ENCODE data around the gene SRCAP. TPM values are rescaled to one million over a fixed set of nuclear protein-coding genes. Genes with fewer than 3 reads are reported as not detected.

The SRCAP gene
- total RNA-seq, 2 donors from 2014 or later, result 41.4 to 44.9 TPM

GRCh38 chr16:30746638-30747175 lies 47.7 kb downstream of the SRCAP start:
- intact Hi-C loops (cut with DNase I), result loop anchor here in 1 of 2 donors (10.0 kb wide), 1 partner anchor 68 kb away; no protein-coding TSS in a partner anchor
- DNase-seq (ENCODE audit: low spot score), result no peak

- no peak for DNase-seq (ENCODE audit: low spot score)
- intact Hi-C loops (cut with DNase I), result loop anchor here in 1 of 2 donors (10.0 kb wide), 1 partner anchor 67 kb away; no protein-coding TSS in a partner anchor
Observed at GRCh38 chr16:30747331-30747730, 48.4 kb downstream of the SRCAP start.

GRCh38 chr16:30747799-30748633 lies 49.0 kb downstream of the SRCAP start, which contains the start of gene PHKG2:
TSS of gene PHKG2 (plus strand) at chr16:30748425. CDS start at chr16:30748821, 396 bp downstream.
- peak; percentile 100 for DNase-seq (ENCODE audit: low spot score)

GRCh38 chr16:30748634-30749445 lies 49.9 kb downstream of the SRCAP start:
- intact Hi-C loops (cut with DNase I), result loop anchor here in 1 of 2 donors (10.0 kb wide), 1 partner anchor 66 kb away; no protein-coding TSS in a partner anchor
- DNase-seq (ENCODE audit: low spot score), result peak; percentile 89

More at GRCh38 chr16:30747799-30748633, 49.0 kb downstream of the SRCAP start, which contains the start of gene PHKG2:
- intact Hi-C loops (cut with DNase I), result loop anchor here in 1 of 2 donors (10.0 kb wide), 1 partner anchor 67 kb away; no protein-coding TSS in a partner anchor

- intact Hi-C loops (cut with DNase I), result no loop called here
- DNase-seq (ENCODE audit: low spot score), result no peak
Observed at GRCh38 chr16:30750201-30750600, 51.2 kb downstream of the SRCAP start.

- intact Hi-C loops (cut with DNase I), result no loop called here
- DNase-seq (ENCODE audit: low spot score), result peak; percentile 81
Observed at GRCh38 chr16:30750876-30751465, 52.0 kb downstream of the SRCAP start.

- no peak for DNase-seq (ENCODE audit: low spot score)
- intact Hi-C loops (cut with DNase I), result no loop called here
Observed at GRCh38 chr16:30753596-30753995, 54.6 kb downstream of the SRCAP start.

- intact Hi-C loops (cut with DNase I), result no loop called here
- no peak for DNase-seq (ENCODE audit: low spot score)
Observed at GRCh38 chr16:30755955-30756780, 57.2 kb downstream of the SRCAP start.

- intact Hi-C loops (cut with DNase I), result no loop called here
- no peak for DNase-seq (ENCODE audit: low spot score)
Observed at GRCh38 chr16:30756781-30757100, 57.8 kb downstream of the SRCAP start.

GRCh38 chr16:30757316-30757715 lies 58.3 kb downstream of the SRCAP start:
- intact Hi-C loops (cut with DNase I), result no loop called here
- DNase-seq (ENCODE audit: low spot score), result no peak

- intact Hi-C loops (cut with DNase I), result no loop called here
- peak; percentile 73 for DNase-seq (ENCODE audit: low spot score)
Observed at GRCh38 chr16:30758988-30759491, 60.1 kb downstream of the SRCAP start.

- intact Hi-C loops (cut with DNase I), result no loop called here
- no peak for DNase-seq (ENCODE audit: low spot score)
Observed at GRCh38 chr16:30760001-30760559, 61.1 kb downstream of the SRCAP start.

- DNase-seq (ENCODE audit: low spot score), result peak; percentile 80
- intact Hi-C loops (cut with DNase I), result no loop called here
Observed at GRCh38 chr16:30760577-30761426, 61.8 kb downstream of the SRCAP start.

GRCh38 chr16:30761427-30761927 lies 62.5 kb downstream of the SRCAP start:
- DNase-seq (ENCODE audit: low spot score), result no peak
- intact Hi-C loops (cut with DNase I), result no loop called here

GRCh38 chr16:30761928-30762902 lies 63.2 kb downstream of the SRCAP start, which contains the start of the genes CFAP119 and RNF40:
TSS of gene CFAP119 (minus strand) at chr16:30762062. CDS start at chr16:30761748, 314 bp downstream.
TSS of gene RNF40 (plus strand) at chr16:30762322. CDS start at chr16:30762546, 224 bp downstream.
- peak; percentile 99 for DNase-seq (ENCODE audit: low spot score)
- intact Hi-C loops (cut with DNase I), result no loop called here

All from posterior vena cava (tissue), 2 donors.